GM12878 (cell line): ENCODE data around the gene FHL3. TPM values are rescaled to one million over a fixed set of nuclear protein-coding genes. Genes with fewer than 3 reads are reported as not detected.
"Not testable (repeated sequence)": the region's sequence is repeated elsewhere in the genome, so short reads cannot be mapped to it uniquely, and the experiment has no call there.

ENCODE experiments used
- ATAC-seq: fragments of 200-7000 bp; cut with Tn5 transposase; 3 replicates; pipeline ENCODE4 v1.9.1; 2020; ENCODE audit warnings: mild to moderate bottlenecking, moderate library complexity
- BruUV-seq: library from RNA; stranded (reverse); fragments of 400-500 nt; replicated peaks from 2 replicates; lab custom pipeline; 2021; lab: Mats Ljungman, UMichigan
- CTCF ChIA-PET: fragments of 300-600 bp; sonication (Branson Sonifier 250); formaldehyde crosslinking; extraction: SDS; loops from one replicate; lab custom pipeline; 2021; ENCODE audit warnings: inconsistent platforms; lab: Yijun Ruan, JAX
- POLR2A ChIA-PET: fragments of 350-600 bp; formaldehyde crosslinking; extraction: SDS; loops from one replicate; lab custom pipeline; 2021; ENCODE audit warnings: inconsistent platforms; lab: Charles Lee
- RAD21 ChIA-PET: fragments of 300-600 bp; sonication (Branson Sonifier 250); formaldehyde crosslinking; loops from one replicate; lab custom pipeline; 2023; ENCODE audit warnings: antibody characterized with exemption; ENCODE audit not compliant: unreplicated experiment; lab: Charles Lee
- SMC1A ChIA-PET: fragments of 300-600 bp; sonication (Branson Sonifier 250); formaldehyde crosslinking; loops from one replicate; lab custom pipeline; 2023; ENCODE audit not compliant: unreplicated experiment, uncharacterized antibody; lab: Charles Lee
- DNase-seq: peaks from one replicate; pipeline ENCODE4 v3.0.0-alpha.2; 2011; ENCODE audit warnings: low read depth, low spot score
- FAIRE-seq: peaks from 3 replicates; lab custom pipeline; 2011; peaks lifted over from hg19 to GRCh38; lab: Jason Lieb, UNC
- H2AFZ ChIP-seq: 2 replicates; pipeline ENCODE4 v1.6.0; 2011; ENCODE audit warnings: low read depth, low read length, control low read depth; ENCODE audit not compliant: control insufficient read depth
- H3K27ac ChIP-seq: 2 replicates; pipeline ENCODE4 v1.5.1; 2011; ENCODE audit warnings: control low read depth; ENCODE audit not compliant: control insufficient read depth, insufficient read depth
- H3K27me3 ChIP-seq, 2 experiments: replicated peaks in 1 of 2; 2 replicates each; pipeline versions ENCODE4 v1.6.0 to v1.6.1; 2011; ENCODE audit warnings: low read length in 1 of 2; ENCODE audit not compliant: control insufficient read depth in 2 of 2, insufficient read depth in 2 of 2
- H3K36me3 ChIP-seq, 2 experiments: 2 replicates each; pipeline ENCODE4 v1.5.1; 2011; ENCODE audit warnings: low read length in 1 of 2; ENCODE audit not compliant: control insufficient read depth in 2 of 2, insufficient read depth in 2 of 2
- H3K4me1 ChIP-seq: 2 replicates; pipeline ENCODE4 v1.6.1; 2011; ENCODE audit warnings: mild to moderate bottlenecking, low read length, moderate library complexity, mixed read lengths; ENCODE audit not compliant: control insufficient read depth, insufficient read depth
- H3K4me2 ChIP-seq: 2 replicates; pipeline ENCODE4 v1.6.0; 2011; ENCODE audit warnings: control low read depth; ENCODE audit not compliant: control insufficient read depth, insufficient read depth
- H3K4me3 ChIP-seq: fragments of 200-600 bp; sonication (generic); 2 replicates; pipeline ENCODE4 v1.5.1; 2016
- H3K79me2 ChIP-seq: 2 replicates; pipeline ENCODE4 v1.6.0; 2011; ENCODE audit warnings: low read length; ENCODE audit not compliant: control insufficient read depth, insufficient read depth
- H3K9ac ChIP-seq: 2 replicates; pipeline ENCODE4 v1.8.0; 2011; ENCODE audit warnings: low read length, control low read depth, mixed read lengths; ENCODE audit not compliant: control insufficient read depth, insufficient read depth
- H3K9me3 ChIP-seq: replicated peaks from 3 replicates; pipeline ENCODE4 v1.5.1; 2011; ENCODE audit warnings: mild to moderate bottlenecking, low read length; ENCODE audit not compliant: control insufficient read depth, insufficient read depth
- H4K20me1 ChIP-seq: 2 replicates; pipeline ENCODE4 v1.6.0; 2011; ENCODE audit not compliant: control insufficient read depth, insufficient read depth
- BCL11A ChIP-seq: IDR thresholded peaks from 2 replicates; pipeline ENCODE4 v1.6.1; 2011; ENCODE audit warnings: low read depth, low read length
- BMI1 ChIP-seq: fragments of 450-650 bp; IDR thresholded peaks from 2 replicates; pipeline ENCODE4 v1.6.1; 2016; ENCODE audit warnings: mild to moderate bottlenecking, moderate library complexity, borderline replicate concordance
- IRF4 ChIP-seq: IDR thresholded peaks from 2 replicates; pipeline ENCODE4 v1.6.1; 2011; ENCODE audit warnings: low read depth, low read length
- NBN ChIP-seq: fragments of 450-650 bp; IDR thresholded peaks from 2 replicates; pipeline ENCODE4 v1.6.1; 2016
- POLR2A ChIP-seq: IDR thresholded peaks from 2 replicates; pipeline ENCODE4 v1.6.1; 2011; ENCODE audit warnings: low read depth, mild to moderate bottlenecking, low read length
- SP1 ChIP-seq: IDR thresholded peaks from one replicate; pipeline ENCODE4 v1.6.1; 2011; ENCODE audit warnings: low read depth, low read length
- TAF1 ChIP-seq: IDR thresholded peaks from 2 replicates; pipeline ENCODE4 v1.6.1; 2011; ENCODE audit warnings: mild to moderate bottlenecking, low read depth, low read length, borderline replicate concordance
- WRNIP1 ChIP-seq: IDR thresholded peaks from 2 replicates; pipeline ENCODE4 v1.6.1; 2011; ENCODE audit warnings: low read depth, low read length, improper control_type of control experiment, borderline replicate concordance
- WGBS: methylation state at CpG from one replicate; pipeline ENCODE4 v1.1.6; 2016; ENCODE audit warnings: low lambda C conversion rate; ENCODE audit not compliant: insufficient replicate concordance, insufficient coverage; ENCODE audit errors: missing lambda C conversion rate; 5-methylcytosine and 5-hydroxymethylcytosine counted together
- in situ Hi-C: fragments of 300-500 bp; cut with MboI; formaldehyde crosslinking; loops from 9 replicates; pipeline ENCODE4 v1.14.3; 2018; ENCODE audit warnings: mixed read lengths
- intact Hi-C: fragments of 100-400 bp; cut with micrococcal nuclease; formaldehyde crosslinking; loops from one replicate; pipeline ENCODE4 v1.14.2; 2022; ENCODE audit not compliant: unreplicated experiment
- polyA plus RNA-seq, 11 experiments: library from polyadenylated mRNA; depleted of rRNA in 4 of 11; unstranded in 6 of 11; stranded (reverse) in 5 of 11; fragments of >200 nt; fragmentation: Nextera tagmentation in 4 of 11; fragmentation: Illumina TruSeq in 1 of 11; extraction: Ambion mirVana in 4 of 11; extraction: Trizol in 1 of 11; gene quantifications; 1 replicate in 1 of 11; 2 replicates in 10 of 11; pipeline versions ENCODE4 v1.2.1 to v1.2.3, GENCODE V29; 2011 to 2016; ENCODE audit warnings: inconsistent platforms in 2 of 11, missing spikeins in 2 of 11, low read depth in 1 of 11
- total RNA-seq, 4 experiments: library from RNA; depleted of rRNA in 3 of 4; stranded (reverse); fragments of >200 nt in 3 of 4; fragmentation: Illumina TruSeq in 1 of 4; extraction: Trizol in 1 of 4; gene quantifications; 2 replicates each; pipeline versions ENCODE4 v1.2.1 to v1.2.3, GENCODE V29; 2013 to 2021
- TF ChIP-seq, protein P1 (sequence below), 3 experiments: IDR thresholded peaks in 2 of 3; conservative IDR thresholded peaks in 1 of 3; 2 replicates each; pipeline ENCODE4 v1.5.1; 2011; ENCODE audit warnings: low read depth in 3 of 3, low read length in 3 of 3, mild to moderate bottlenecking in 3 of 3, control low read depth in 2 of 3, moderate library complexity in 2 of 3, inconsistent platforms in 1 of 3, mixed read lengths in 1 of 3; ENCODE audit not compliant: control insufficient read depth in 2 of 3, insufficient read depth in 1 of 3; ENCODE audit errors: extremely low read depth in 1 of 3
- TF ChIP-seq, protein P2 (sequence below): fragments of 450-650 bp; IDR thresholded peaks from 2 replicates; pipeline ENCODE4 v1.6.1; 2014; ENCODE audit warnings: mild to moderate bottlenecking
- TF ChIP-seq, protein P3 (sequence below): fragments of 450-650 bp; IDR thresholded peaks from 2 replicates; pipeline ENCODE4 v1.6.1; 2017; ENCODE audit warnings: mild to moderate bottlenecking, moderate library complexity

Gene FHL3
- total and polyA plus RNA-seq, 10 of the 15 experiments (the other 5 are each of a cell fraction or from before 2014, with no cell fraction given) = 0.26 to 13.9 (median 7.9) TPM

DNA sequence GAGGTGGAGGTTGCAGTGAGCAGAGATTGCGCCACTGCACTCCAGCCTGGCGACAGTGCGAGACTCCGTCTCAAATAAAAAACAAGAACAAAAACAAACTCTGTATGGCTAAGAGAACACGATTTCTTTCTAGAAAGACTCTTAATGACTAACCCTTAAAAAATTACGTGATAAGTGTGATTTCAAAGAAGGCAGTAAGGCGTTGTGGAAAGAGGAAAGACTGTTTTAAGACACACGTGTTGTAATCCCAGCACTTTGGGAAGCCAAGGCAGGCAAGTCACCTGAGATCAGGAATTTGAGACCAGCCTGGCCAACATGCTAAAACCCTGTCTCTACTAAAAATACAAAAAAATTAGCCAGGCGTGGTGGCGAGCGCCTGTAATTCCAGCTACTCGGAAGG, 41.2 kb downstream of the FHL3 start:
- POLR2A ChIA-PET, H3K9ac ChIP-seq, BruUV-seq, H3K79me2 ChIP-seq, H3K4me2 ChIP-seq, SMC1A ChIA-PET, RAD21 ChIA-PET, H4K20me1 ChIP-seq, ATAC-seq, H3K4me3 ChIP-seq, H3K9me3 ChIP-seq, intact Hi-C loops, in situ Hi-C loops, H2AFZ ChIP-seq, H3K27ac ChIP-seq, H3K4me1 ChIP-seq, FAIRE-seq, H3K27me3 ChIP-seq, DNase-seq: not testable (repeated sequence)
- CTCF ChIA-PET = interaction anchor here (1.0 to 2.7 kb wide), 2 partner anchors 15 to 26 kb away, joined by 3 to 7 read pairs; no protein-coding TSS in a partner anchor
- peaks cover 10 to 25% of the 10 kb centered on the region in 2 experiments for H3K36me3 ChIP-seq
- WGBS = 86% methylated on average over 12 of the region's 12 CpGs

DNA sequence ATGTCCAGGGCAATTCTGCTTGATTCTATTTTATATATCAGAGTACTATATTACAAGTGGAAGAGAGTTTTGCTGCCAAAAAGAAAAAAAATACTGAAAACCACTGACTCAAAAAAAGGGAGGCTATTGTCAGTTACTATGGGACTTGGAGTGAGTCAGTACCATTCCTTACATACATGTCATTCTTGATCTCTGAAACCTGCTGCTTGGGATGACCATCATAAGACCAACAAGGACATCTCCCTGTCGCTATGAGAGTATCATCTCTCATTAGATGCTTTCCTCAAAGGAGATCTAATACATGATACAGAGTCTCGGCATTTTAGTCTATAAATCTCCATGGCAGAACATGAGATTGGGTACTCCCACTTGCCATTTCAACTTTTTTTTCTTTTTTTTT, 46.6 kb downstream of the FHL3 start:
- POLR2A ChIA-PET = no interaction called here
- FAIRE-seq = no peak
- Histone ChIP-seq H3K36me3 (peaks cover 10 to 15% of the 10 kb centered on the region in 2 experiments), H3K4me2 (no peak overlapping the region), H3K79me2 (no peaks in the 10 kb centered on the region), H3K27me3 (no peaks in the 10 kb centered on the region), H3K9ac (no peak overlapping the region), H3K4me1 (no peaks in the 10 kb centered on the region), H3K4me3 (no peak overlapping the region), H4K20me1 (no peaks in the 10 kb centered on the region), H2AFZ (no peak overlapping the region), H3K27ac (no peak overlapping the region), H3K9me3 (no peaks in the 10 kb centered on the region)
- SMC1A ChIA-PET = interaction anchor here (1.4 kb wide), 1 partner anchor 12 kb away, joined by 4 read pairs; the partner anchor contains the start of gene INPP5B
- DNase-seq = no peak
- RAD21 ChIA-PET = no interaction called here
- CTCF ChIA-PET = interaction anchor here (0.6 to 1.5 kb wide), 3 partner anchors 10 to 871 kb away, joined by 3 to 5 read pairs (median 3); no protein-coding TSS in a partner anchor
- ATAC-seq = no peak
- in situ Hi-C loops (no loop called here), intact Hi-C loops (no loop called here)
- BruUV-seq = no TSS peak
- WGBS = 97% methylated on average over 2 of the region's 2 CpGs
- TF ChIP-seq, protein P1, sequence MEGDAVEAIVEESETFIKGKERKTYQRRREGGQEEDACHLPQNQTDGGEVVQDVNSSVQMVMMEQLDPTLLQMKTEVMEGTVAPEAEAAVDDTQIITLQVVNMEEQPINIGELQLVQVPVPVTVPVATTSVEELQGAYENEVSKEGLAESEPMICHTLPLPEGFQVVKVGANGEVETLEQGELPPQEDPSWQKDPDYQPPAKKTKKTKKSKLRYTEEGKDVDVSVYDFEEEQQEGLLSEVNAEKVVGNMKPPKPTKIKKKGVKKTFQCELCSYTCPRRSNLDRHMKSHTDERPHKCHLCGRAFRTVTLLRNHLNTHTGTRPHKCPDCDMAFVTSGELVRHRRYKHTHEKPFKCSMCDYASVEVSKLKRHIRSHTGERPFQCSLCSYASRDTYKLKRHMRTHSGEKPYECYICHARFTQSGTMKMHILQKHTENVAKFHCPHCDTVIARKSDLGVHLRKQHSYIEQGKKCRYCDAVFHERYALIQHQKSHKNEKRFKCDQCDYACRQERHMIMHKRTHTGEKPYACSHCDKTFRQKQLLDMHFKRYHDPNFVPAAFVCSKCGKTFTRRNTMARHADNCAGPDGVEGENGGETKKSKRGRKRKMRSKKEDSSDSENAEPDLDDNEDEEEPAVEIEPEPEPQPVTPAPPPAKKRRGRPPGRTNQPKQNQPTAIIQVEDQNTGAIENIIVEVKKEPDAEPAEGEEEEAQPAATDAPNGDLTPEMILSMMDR (IDR thresholded peaks at IDR 0.05 in 2 of 3, conservative IDR thresholded peaks at IDR 0.05 in 1 of 3; ENCODE audit: control insufficient read depth in 2 of 3, extremely low read depth in 1 of 3, insufficient read depth in 1 of 3, low read depth in 3 of 3, low read length in 3 of 3) = no peak
- TF ChIP-seq, protein P2, sequence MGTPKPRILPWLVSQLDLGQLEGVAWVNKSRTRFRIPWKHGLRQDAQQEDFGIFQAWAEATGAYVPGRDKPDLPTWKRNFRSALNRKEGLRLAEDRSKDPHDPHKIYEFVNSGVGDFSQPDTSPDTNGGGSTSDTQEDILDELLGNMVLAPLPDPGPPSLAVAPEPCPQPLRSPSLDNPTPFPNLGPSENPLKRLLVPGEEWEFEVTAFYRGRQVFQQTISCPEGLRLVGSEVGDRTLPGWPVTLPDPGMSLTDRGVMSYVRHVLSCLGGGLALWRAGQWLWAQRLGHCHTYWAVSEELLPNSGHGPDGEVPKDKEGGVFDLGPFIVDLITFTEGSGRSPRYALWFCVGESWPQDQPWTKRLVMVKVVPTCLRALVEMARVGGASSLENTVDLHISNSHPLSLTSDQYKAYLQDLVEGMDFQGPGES = no peak
- TF ChIP-seq IRF4 (no peak), NBN (no peak), BCL11A (no peak), SP1 (no peak), WRNIP1 (no peak), BMI1 (no peak), POLR2A (no peak), TAF1 (no peak)
- TF ChIP-seq, protein P3, sequence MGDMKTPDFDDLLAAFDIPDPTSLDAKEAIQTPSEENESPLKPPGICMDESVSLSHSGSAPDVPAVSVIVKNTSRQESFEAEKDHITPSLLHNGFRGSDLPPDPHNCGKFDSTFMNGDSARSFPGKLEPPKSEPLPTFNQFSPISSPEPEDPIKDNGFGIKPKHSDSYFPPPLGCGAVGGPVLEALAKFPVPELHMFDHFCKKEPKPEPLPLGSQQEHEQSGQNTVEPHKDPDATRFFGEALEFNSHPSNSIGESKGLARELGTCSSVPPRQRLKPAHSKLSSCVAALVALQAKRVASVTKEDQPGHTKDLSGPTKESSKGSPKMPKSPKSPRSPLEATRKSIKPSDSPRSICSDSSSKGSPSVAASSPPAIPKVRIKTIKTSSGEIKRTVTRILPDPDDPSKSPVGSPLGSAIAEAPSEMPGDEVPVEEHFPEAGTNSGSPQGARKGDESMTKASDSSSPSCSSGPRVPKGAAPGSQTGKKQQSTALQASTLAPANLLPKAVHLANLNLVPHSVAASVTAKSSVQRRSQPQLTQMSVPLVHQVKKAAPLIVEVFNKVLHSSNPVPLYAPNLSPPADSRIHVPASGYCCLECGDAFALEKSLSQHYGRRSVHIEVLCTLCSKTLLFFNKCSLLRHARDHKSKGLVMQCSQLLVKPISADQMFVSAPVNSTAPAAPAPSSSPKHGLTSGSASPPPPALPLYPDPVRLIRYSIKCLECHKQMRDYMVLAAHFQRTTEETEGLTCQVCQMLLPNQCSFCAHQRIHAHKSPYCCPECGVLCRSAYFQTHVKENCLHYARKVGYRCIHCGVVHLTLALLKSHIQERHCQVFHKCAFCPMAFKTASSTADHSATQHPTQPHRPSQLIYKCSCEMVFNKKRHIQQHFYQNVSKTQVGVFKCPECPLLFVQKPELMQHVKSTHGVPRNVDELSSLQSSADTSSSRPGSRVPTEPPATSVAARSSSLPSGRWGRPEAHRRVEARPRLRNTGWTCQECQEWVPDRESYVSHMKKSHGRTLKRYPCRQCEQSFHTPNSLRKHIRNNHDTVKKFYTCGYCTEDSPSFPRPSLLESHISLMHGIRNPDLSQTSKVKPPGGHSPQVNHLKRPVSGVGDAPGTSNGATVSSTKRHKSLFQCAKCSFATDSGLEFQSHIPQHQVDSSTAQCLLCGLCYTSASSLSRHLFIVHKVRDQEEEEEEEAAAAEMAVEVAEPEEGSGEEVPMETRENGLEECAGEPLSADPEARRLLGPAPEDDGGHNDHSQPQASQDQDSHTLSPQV = no peak
